HG02798 (cell line): ENCODE measurements around the gene CPEB4.
A peak's percentile ranks its signal among the peaks of the same experiment; 100 is the strongest.

Source experiments
- ATAC-seq: cut with Tn5 transposase; IDR thresholded peaks from one replicate; pipeline ENCODE4 v1.9.1; 2021; ENCODE audit warnings: mild to moderate bottlenecking; ENCODE audit not compliant: unreplicated experiment, poor library complexity

Gene CPEB4

GRCh38 chr5:173970878-173971650 lies 82.9 kb downstream of the CPEB4 start:
- no peak for ATAC-seq

GRCh38 chr5:173971681-173972345 lies 83.7 kb downstream of the CPEB4 start:
- no peak for ATAC-seq

- ATAC-seq, result no peak
These were observed 84.4 kb downstream of the CPEB4 start for GRCh38 chr5:173972607-173972924.

GRCh38 chr5:173972925-173973615 lies 84.9 kb downstream of the CPEB4 start:
- ATAC-seq, result peak; percentile 74

- ATAC-seq, result peak; percentile 26
These were observed 85.4 kb downstream of the CPEB4 start for GRCh38 chr5:173973616-173973969.

GRCh38 chr5:173974688-173975239 lies 86.6 kb downstream of the CPEB4 start:
- no peak for ATAC-seq

- no peak for ATAC-seq
These were observed 93.1 kb downstream of the CPEB4 start for GRCh38 chr5:173981185-173981761.

GRCh38 chr5:173984218-173984617 lies 96.1 kb downstream of the CPEB4 start:
- no peak for ATAC-seq

- no peak for ATAC-seq
These were observed 100.6 kb downstream of the CPEB4 start, which contains the start of gene C5orf47 for GRCh38 chr5:173988554-173989431. TSS of gene C5orf47 (plus strand) at chr5:173989170. CDS start at chr5:173989264, 94 bp downstream.

- ATAC-seq, result no peak
These were observed 101.4 kb downstream of the CPEB4 start for GRCh38 chr5:173989432-173990082.

GRCh38 chr5:173997331-173997730 lies 109.2 kb downstream of the CPEB4 start:
- ATAC-seq, result no peak

- ATAC-seq, result no peak
These were observed 110.4 kb downstream of the CPEB4 start for GRCh38 chr5:173998531-173998930.

- no peak for ATAC-seq
These were observed 111.9 kb downstream of the CPEB4 start for GRCh38 chr5:174000076-174000475.

GRCh38 chr5:174003795-174004194 lies 115.6 kb downstream of the CPEB4 start:
- ATAC-seq, result no peak

GRCh38 chr5:174008922-174009321 lies 120.8 kb downstream of the CPEB4 start:
- no peak for ATAC-seq

- no peak for ATAC-seq
These were observed 122.2 kb downstream of the CPEB4 start for GRCh38 chr5:174010365-174010764.

GRCh38 chr5:174011441-174011840 lies 123.3 kb downstream of the CPEB4 start:
- ATAC-seq, result no peak
